ENCODE data around the gene NR2F6. TPM values are rescaled to one million over a fixed set of nuclear protein-coding genes. Genes with fewer than 3 reads are reported as not detected.

Gene NR2F6
- polyA plus RNA-seq, 1 donor (not counting 4 experiments of a cell fraction or from before 2014, with no cell fraction given), result 12.3 TPM

- Histone ChIP-seq H3K27me3 (ENCODE audit: control insufficient read depth, extremely low read depth, insufficient read depth, low read length) (no peaks in the 10 kb centered on the region), H4K20me1 (ENCODE audit: control insufficient read depth, extremely low read depth, insufficient read depth, low read length) (no peaks in the 10 kb centered on the region), H3K79me2 (ENCODE audit: control insufficient read depth, insufficient read depth, low read length) (peaks cover 10% of the 10 kb centered on the region), H3K4me2 (ENCODE audit: control insufficient read depth, extremely low read depth, insufficient read depth, low read depth, low read length) (no peak overlapping the region), H2AFZ (ENCODE audit: control insufficient read depth, low read length) (no peak overlapping the region), H3K27ac (ENCODE audit: control insufficient read depth, insufficient read depth, low read length) (no peak overlapping the region), H3K9me1 (ENCODE audit: control insufficient read depth, extremely low read depth, insufficient read depth, low read length) (no peaks in the 10 kb centered on the region), H3K36me3 (ENCODE audit: control insufficient read depth in 2 of 2, extremely low read depth in 1 of 2, insufficient read depth in 2 of 2, low read length in 2 of 2) (peaks cover 2 to 3% of the 10 kb centered on the region in 2 experiments), H3K9me3 (ENCODE audit: control insufficient read depth, low read depth, low read length) (no peaks in the 10 kb centered on the region), H3K4me3 (ENCODE audit: control insufficient read depth in 2 of 3, extremely low read depth in 1 of 3, insufficient read depth in 2 of 3, low read depth in 1 of 3, low read length in 3 of 3) (no peak overlapping the region), H3K4me1 (ENCODE audit: control insufficient read depth, extremely low read depth, insufficient read depth, low read length) (peaks cover 8% of the 10 kb centered on the region), H3K9ac (ENCODE audit: control insufficient read depth, extremely low read depth, insufficient read depth, low read length) (no peak overlapping the region)
- dilution Hi-C loops (cut with MboI; ENCODE audit: extremely low pct_ligation_motif_present, low sequenced_read_pairs), result no loop called here
- TF ChIP-seq CTCF (optimal IDR thresholded peaks at IDR 0.05 in 1 of 3, IDR thresholded peaks at IDR 0.05 in 1 of 3, conservative IDR thresholded peaks at IDR 0.05 in 1 of 3; ENCODE audit: extremely low read depth in 1 of 3, insufficient read depth in 2 of 3, low read length in 3 of 3), result no peak
- no peak for TF ChIP-seq EZH2 (IDR thresholded peaks at IDR 0.05; ENCODE audit: low read length)
- DNase-seq (ENCODE audit: low read depth, low spot score) (no peak), FAIRE-seq (no peak)
Measured at GRCh38 chr19:17266026-17266425, 20.3 kb upstream of the NR2F6 start.

- Histone ChIP-seq H3K4me2 (ENCODE audit: control insufficient read depth, extremely low read depth, insufficient read depth, low read depth, low read length) (no peak within 1 kb of the TSS), H3K27ac (ENCODE audit: control insufficient read depth, insufficient read depth, low read length) (no peak within 1 kb of the TSS), H3K4me1 (ENCODE audit: control insufficient read depth, extremely low read depth, insufficient read depth, low read length) (peaks cover 8% of the 10 kb centered on the region), H2AFZ (ENCODE audit: control insufficient read depth, low read length) (no peak within 1 kb of the TSS), H3K4me3 (ENCODE audit: control insufficient read depth in 2 of 3, extremely low read depth in 1 of 3, insufficient read depth in 2 of 3, low read depth in 1 of 3, low read length in 3 of 3) (no peak within 1 kb of the TSS), H4K20me1 (ENCODE audit: control insufficient read depth, extremely low read depth, insufficient read depth, low read length) (no peaks in the 10 kb centered on the region), H3K9ac (ENCODE audit: control insufficient read depth, extremely low read depth, insufficient read depth, low read length) (no peak within 1 kb of the TSS), H3K9me1 (ENCODE audit: control insufficient read depth, extremely low read depth, insufficient read depth, low read length) (no peaks in the 10 kb centered on the region), H3K79me2 (ENCODE audit: control insufficient read depth, insufficient read depth, low read length) (peaks cover 10% of the 10 kb centered on the region), H3K36me3 (ENCODE audit: control insufficient read depth in 2 of 2, extremely low read depth in 1 of 2, insufficient read depth in 2 of 2, low read length in 2 of 2) (peaks cover 2 to 3% of the 10 kb centered on the region in 2 experiments), H3K27me3 (ENCODE audit: control insufficient read depth, extremely low read depth, insufficient read depth, low read length) (no peaks in the 10 kb centered on the region), H3K9me3 (ENCODE audit: control insufficient read depth, low read depth, low read length) (no peaks in the 10 kb centered on the region)
- DNase-seq (ENCODE audit: low read depth, low spot score) (no peak), FAIRE-seq (no peak)
- dilution Hi-C loops (cut with MboI; ENCODE audit: extremely low pct_ligation_motif_present, low sequenced_read_pairs), result no loop called here
- no peak for TF ChIP-seq EZH2 (IDR thresholded peaks at IDR 0.05; ENCODE audit: low read length)
- TF ChIP-seq CTCF (optimal IDR thresholded peaks at IDR 0.05 in 1 of 3, IDR thresholded peaks at IDR 0.05 in 1 of 3, conservative IDR thresholded peaks at IDR 0.05 in 1 of 3; ENCODE audit: extremely low read depth in 1 of 3, insufficient read depth in 2 of 3, low read length in 3 of 3), result no peak
Measured at GRCh38 chr19:17264641-17264979, 18.9 kb upstream of the NR2F6 start, which contains the start of gene USHBP1. USHBP1 (minus strand) TSS chr19:17264745; CDS start chr19:17264299, 446 bp downstream.

Measured in keratinocyte (primary cell).